Stimulated activated CD4-positive, alpha-beta T cell treated with anti-CD3 and anti-CD28 coated beads, Interleukin-12 subunit alpha, Interleukin-12 subunit beta, amount 100 ng/mL, for 4 hours (primary cell): Measurements from ENCODE around the gene KCNMA1.

Experiments
- DNase-seq: peaks from one replicate; pipeline ENCODE4 v3.0.0-alpha.2; 2020

The KCNMA1 gene

DNA sequence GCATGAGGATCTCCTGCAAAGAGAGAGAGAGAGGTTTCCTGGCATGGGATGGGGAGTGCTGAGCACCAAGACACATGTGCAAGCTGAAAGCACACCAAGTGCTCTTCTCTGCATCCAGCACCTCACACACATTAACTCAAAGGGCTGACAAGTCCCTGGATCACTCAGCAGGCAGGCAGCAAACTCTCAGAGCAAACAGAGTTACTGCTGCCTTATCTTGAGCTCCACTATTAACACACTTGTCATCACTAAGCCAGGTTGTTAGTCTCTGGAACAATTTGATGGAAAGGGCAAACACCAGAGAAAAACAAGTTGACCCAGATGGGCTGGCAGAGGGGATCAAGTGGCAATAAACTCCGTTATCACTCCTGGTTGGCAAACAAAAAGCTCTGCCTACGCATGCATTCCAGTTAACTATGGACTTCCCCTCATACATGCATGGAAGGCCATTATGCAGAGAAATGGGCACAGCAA is 349.9 kb downstream of the KCNMA1 start:
- no peak for DNase-seq

DNA sequence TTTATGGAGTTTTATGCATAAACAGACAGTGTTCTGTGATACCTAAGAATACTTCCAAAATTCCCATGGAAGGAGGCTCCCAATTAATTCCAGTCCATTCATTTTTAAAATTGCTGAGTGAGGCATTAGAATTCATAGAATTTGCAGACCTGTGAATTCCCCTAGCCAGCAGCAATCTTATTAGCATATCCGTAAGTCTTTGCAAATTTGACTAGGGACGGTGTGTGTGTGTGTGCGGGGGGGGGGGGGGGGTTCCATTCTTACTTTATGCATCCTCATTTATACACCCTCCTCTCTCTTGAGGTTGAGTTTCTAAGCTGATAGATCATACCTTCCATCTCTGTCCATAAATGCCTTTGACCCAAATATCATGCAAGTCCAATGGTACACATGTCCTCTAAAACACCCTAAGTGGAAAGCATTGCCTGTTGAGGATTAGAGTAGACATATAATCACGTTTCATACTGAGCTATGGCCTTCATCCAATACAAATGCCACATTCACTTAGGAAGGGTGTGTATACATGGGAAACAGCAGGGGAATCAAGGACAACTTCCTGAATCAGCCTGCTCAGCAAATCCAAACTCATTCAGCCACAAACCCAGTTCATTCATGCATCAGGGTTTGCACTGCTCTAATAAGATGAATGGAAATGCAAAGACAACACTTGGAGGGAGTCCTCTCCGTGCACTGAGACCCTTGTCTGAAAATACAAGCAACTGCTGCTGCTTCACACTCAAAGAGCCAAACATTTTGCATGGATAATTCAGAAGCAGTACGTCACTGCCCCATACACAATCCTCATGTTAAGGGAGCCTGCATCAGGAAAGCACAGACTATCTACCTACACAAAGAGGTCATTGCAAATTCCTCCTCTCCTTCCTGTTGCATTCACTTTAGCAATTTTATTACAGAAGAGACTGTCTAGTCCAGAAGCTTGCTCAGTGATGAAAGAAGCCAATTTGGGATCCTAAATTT is 350.8 kb downstream of the KCNMA1 start:
- no peak for DNase-seq

DNA sequence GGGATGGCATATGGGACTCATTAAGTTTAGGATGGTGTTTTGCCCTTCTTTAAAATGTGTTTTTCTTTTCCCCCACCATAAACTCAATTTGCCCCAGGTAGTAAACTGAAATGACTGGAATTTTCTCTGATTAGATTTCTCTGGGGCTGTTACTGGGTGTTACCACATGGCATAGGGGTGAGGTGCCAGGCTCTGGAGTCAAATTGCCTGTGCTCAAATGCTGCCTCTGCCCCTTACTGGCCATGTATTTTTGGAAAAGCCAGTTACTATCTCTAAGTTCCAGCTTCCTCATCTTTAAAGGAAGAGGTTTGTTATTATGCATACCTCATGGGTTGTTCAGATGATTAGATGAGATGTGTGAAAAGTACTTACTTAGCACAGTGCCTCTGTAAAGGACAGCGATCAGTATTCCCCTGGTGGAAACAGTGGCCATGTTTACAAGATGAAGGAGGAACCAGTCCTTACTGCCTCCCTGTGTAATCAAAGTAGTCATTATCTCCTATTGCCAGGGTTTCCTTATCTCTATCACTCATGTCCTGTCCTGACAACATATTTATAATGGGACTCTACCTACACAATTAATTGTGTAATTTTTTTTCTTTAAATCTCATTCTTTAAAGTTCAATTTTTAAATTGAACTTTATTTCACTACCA is 352.0 kb downstream of the KCNMA1 start:
- DNase-seq: no peak

DNA sequence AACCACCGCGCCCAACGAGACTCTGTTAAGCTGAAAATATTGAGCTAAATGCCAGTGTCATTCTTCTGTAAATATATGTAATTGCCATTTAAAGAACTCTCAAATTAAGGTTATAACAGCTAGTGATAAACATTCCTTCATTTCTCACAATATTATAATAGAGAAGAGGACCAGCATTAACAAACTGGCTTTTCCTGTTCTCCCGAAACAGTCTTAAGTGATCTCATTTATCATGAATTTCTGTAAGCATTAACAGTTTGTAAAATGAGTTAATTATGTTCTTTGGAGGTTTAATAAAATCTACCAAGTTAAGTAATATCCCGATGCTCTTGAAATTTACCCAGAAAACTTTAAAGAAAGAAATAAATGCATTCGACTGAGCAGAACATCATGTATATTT is 352.8 kb downstream of the KCNMA1 start:
- DNase-seq: no peak

DNA sequence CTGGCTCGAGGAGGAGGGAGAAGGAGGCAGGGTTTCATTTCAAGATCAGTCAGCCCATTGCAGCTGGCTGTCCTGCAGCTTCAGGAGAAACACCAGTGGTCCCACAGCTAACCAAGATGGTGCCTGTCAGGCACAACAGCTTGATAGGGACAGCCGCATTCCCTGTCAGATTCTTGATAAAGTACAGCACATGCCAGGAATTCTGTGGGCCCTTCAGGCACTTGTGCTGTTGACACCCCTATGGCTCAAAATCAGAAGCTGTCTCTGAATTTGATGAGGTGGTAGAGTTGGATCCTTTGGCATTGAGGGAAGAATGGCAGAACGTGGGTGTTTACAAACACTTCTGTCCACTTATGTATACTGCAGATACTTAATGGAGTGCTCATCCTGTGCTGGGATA is 354.3 kb downstream of the KCNMA1 start:
- no peak for DNase-seq

DNA sequence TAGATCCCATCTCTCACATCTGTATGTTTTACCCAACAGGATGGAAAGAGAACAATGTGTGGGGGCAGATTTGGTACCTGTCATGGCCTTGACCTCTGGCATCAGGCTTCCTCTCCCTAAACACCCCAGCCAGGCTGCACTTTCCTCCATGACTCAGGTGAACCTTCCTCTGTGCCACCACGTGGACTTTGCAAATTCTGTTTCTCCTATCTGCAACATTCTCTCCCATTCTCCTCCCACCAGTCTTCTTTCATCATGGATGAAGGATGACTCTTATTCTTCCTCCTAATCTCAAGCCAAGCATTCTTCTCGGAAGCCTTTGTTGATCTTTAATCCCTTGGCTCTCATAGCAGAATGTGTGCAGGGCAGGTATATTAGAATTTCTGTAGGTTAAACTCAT is 355.4 kb downstream of the KCNMA1 start:
- DNase-seq: no peak

DNA sequence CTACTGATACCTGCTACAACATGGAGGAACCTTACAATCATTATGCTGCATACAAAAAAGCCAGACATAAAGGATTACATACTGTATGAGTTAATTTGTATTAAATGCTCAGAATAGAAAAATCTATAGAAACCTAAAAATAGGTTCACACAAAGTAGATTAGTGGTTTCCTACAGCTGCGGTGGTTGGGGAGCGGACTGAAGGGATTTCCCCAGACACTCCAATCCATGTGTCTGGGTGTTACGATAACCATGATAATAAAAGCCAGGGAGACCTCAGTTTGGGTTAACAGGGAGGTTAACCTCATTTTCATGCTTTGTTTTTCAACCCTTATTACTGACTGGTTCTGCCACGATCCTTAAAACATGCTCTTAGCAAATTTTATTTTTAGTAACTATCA is 355.9 kb downstream of the KCNMA1 start:
- DNase-seq: no peak

DNA sequence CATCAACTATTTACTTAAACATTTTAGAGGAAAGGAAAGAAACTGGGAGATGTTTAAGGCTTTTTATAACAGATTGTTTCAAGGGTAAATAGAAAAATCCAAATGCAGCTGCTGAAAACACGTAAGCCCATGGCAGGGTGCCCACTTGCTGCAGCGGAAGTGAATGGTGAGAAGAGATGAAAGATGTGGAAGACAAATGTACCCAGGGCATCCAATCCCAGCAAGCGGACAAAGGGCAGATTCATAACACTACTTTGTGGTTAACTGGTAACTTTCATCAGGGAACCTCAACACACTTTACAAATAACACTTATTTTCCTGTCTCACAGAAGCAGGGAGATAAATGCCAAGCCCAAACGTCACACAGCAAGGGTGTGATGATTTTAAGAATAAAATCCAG is 358.4 kb downstream of the KCNMA1 start:
- no peak for DNase-seq

DNA sequence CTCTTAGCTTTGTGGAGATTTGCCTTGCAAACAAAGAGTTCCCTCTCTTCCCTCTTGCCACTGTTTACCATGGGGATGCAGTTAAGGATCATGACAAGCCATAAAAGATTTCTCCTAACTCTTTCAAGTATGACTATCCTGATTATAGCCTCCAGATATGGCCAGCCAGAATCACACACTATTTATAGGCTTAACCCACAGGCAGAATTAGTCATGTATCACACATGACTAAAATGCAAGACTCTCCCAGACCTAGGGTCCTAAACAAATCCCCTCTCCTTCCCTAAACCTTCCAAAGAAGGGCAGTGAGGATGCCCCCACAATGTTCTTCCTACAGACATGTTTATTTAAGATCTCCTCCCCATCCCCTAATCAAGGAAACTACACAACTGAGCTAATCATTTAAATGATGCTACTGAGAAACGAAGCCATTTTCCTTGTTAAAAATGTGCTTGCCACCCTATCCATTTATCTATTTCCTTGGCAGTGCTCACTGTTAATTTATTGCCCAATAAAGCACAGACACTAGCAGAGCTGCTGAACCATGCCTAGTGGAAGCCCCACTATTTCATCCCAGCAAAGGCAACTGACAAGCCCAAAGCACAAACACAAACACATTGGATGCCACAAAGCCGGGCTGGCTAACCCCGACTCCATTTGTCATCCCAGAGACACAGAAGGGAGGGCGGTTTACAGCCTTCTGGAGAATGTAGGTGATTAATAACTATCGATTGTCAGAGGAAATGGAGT is 363.4 kb downstream of the KCNMA1 start:
- no peak for DNase-seq

DNA sequence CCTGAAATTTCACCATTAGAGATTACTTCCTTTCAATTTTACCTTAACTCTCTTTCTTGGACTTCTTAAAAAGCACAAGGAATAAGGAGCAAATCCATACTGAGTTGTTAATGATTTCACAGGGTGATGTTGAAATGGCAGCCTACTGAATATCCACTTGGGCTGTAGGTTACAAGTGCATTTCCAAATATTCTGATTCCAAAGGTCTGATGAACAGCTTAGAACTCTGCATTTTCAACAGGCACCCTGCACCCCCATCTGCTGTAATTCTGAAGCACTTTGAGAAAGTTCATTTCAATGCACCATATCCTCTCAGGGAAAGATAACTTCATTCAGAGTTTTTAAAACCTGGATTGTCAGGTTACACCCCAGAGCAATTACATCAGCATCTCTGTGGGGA is 368.4 kb downstream of the KCNMA1 start:
- DNase-seq: no peak

DNA sequence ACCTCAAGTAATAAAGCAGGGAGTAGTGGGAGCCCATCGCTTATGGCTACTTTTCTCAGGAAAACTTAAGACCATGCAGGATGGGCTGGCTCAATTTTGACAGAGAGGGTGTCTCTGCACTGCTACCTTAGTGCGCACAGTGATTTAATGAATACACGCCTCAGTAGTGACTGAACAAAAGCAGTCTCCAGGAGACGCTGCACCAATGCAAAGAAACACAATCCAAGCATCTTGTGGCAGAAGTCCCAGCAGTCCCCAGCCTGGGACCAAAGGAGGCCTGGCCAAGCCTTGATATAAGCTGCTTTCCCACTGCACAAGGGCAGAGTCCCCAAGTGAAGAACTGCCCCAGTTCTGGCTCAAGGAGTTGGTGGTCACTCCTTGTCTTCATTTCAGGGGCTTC is 368.9 kb downstream of the KCNMA1 start:
- no peak for DNase-seq

DNA sequence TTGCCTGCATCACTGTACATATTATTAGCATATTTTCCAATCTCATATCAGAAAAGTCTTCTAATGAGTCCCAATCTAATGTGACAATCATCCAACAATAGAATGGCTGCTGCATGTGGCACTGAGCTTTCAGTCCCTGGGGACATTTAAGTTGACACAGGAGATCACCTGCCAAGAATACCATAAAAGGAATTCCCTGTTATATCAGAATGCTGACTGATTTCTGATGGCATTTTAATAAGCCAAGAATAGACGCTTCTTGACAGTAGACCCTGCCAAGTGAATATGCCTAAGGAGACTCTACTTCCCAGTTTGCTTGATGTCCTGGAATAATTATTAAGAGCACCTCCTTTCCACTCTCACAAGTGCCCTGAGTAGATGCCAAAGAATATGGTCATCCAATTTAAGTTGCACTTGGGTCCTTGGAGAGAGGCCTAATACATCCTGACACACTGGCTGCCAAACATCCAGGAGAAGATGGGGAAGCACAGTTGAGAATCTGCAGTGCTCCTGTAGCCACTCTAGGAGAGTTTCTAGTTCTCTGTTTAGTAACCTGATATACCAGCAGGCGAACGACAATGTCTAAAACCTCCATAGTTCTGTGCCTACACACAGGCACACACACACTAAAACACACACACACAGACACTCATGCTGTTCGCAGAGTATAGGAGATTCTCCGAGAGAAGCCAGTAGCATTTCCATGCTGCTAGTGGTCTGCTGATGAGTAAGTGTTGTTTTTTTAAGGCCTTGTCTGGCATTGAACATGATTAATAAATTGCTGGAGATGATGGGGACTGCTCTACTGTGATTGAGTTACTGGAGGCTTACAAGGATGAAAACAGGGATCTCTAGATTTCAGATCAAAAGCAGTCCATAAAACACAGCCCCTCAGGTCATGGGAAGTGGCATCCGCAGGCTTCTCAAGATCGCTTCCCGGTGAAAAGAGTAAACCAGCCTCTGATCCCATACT is 369.6 kb downstream of the KCNMA1 start:
- DNase-seq: no peak

DNA sequence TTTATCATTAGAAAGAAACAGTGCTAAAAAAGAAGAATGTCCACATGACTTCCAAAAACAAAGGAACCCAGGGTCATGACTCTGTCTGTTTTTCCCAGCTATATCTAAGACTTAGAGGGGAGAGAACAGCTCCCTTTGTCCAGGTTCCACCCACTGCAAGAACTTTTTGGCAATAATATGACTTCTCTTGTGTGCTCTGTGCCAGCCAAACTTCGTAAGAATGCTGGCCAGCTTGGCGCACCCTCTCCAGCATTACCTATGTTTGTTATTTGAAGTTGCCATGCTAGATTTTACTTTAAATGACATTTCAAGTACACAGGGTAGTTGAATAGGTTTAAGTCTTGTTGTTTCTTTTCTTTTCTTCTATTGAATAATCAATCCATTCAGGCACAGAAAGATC is 371.4 kb downstream of the KCNMA1 start:
- no peak for DNase-seq

DNA sequence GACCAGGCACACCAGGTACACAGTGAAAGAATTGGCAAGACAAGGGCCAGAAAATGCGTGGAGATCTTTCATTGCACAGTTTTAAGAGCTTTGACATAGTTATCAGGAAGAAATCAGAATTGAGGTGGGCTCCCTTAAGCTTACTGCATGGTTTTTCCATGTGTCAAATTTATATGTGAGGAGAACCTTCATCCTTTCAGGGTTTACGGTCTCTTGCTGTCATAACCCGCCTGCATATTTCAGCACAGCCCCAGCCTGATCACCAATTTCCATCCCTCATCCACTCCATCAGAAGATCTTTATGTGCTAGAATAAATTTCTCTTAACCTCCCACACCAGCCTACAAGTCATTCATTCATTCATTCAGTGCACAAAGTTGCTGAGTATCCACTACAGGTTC is 373.1 kb downstream of the KCNMA1 start:
- no peak for DNase-seq

DNA sequence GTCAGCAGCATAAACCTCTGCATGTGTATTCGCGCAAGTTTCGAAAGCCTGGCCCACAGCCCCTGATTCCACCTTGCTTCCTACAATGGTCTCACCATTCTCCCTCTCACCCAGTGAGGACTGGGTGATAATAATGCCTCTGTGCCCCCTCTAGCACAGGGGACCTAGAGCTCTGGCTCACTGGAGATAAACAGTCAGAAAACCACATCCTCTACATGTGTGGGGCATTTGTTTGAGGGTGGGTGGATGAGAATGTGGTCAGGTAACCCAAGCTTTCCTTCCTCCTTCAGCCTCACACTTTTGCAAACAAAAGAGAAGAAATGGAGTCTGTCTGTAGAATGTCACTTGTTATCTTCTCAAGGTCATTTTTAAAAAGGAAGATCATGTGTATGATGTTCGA is 373.5 kb downstream of the KCNMA1 start:
- no peak for DNase-seq

DNA sequence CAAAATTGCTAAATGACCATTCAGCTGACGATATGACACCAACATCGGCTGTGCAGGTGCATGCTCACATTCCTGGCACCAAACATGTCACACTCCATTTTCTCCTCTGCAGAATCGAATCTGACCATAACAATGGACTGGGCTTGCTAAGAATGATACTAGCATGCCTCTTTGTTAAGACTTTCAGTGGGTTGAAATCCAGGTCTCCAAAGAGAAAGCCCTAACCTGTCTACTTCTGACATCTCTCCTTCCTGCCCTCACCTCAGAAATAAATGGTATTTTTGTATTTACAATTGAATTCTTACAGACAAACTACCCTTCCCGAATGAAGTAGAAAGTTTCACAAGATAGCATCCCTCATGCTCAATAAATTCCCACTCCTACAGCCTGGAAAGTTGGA is 373.9 kb downstream of the KCNMA1 start:
- no peak for DNase-seq

DNA sequence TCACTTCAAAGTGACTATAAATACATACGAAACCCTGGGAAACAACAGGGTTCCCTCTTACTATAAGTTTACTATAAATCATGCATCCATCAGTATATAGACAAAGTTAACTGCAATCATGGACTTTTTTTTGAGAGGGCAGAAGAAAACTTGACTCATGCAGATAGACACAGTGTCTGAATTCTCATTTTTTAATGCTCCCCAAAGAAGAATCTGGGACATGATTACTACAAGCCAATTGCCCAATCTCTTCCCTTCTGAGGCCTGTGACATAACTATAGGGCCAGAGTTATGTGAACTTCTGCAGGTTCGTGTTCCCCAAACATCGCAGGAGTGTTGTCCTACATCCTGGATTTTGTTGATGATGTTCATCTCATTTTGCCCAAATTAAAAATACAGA is 376.5 kb downstream of the KCNMA1 start:
- DNase-seq: no peak

DNA sequence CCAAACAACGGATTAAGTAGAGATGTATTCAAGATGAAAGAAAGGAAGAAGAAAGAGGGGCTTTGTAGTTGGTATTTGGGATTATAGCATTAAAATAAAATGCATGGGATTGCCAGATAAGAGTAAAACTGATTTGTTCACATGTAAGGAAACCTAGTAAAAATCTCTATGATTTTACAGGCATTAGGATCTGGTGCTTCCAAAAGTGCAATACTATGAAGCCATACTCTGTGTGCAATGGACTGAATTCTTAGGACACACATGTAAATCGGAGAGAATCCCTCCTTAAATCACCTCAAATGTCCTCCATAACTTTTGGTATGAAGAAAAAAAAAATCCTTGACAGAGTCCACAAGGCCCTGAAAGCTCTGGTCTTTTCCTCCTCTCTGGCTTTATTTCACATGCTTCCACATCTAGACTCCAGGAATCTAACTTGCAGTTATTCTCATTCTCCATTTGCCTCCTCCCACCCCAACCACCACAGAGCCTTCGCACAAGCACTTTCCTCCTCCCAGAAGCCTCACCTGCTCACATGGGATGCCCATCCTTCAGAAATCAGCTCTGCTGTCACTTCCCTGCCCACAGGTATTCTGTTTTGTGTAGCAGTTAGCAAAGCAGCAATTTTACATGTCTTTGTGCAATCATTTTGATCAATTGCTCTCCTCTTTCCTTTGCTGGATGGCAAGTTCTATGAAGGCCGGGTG is 378.3 kb downstream of the KCNMA1 start:
- DNase-seq: no peak

DNA sequence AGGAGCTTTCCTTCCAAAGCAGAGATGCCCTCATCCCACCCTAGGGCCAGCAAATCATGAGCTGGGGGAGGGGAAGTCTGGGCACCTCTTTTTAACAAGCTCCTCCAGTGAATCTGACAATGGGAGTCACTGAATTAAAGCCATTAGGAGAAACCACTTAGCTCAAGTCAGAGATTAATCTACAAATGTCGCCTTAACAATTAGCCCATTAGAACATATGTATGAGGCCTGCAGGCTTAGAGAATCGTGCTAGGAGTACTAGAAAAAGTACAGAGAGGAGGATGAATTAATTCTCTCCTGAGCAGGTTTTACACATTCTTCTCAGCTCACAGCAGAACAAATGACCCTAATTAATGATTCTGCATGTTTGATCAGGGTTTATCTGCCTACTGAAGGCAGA is 381.3 kb downstream of the KCNMA1 start:
- DNase-seq: no peak

DNA sequence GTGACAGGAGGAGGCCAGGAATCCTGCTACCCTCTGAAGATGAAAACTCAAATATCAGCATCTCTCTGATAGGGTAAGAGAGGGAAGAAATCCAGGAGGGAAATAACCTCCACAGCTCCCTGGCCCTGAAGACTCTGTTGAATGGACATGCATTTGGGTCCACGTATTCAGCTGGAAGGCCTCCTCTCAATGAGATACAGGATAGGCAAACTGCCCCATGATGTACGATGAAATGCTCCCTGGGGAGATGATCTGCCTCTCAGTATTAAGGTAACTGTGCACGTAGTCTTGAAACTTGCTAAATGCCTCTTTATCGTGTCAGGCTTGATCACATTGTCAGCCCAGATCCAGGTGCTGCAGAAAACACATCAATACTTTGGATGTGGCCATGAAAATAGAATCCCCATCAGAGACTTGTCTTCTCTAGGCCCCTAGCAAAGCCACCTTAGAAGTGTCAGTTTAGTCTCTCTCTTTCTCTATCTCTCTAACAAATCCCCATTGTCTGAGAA is 384.0 kb downstream of the KCNMA1 start:
- no peak for DNase-seq

DNA sequence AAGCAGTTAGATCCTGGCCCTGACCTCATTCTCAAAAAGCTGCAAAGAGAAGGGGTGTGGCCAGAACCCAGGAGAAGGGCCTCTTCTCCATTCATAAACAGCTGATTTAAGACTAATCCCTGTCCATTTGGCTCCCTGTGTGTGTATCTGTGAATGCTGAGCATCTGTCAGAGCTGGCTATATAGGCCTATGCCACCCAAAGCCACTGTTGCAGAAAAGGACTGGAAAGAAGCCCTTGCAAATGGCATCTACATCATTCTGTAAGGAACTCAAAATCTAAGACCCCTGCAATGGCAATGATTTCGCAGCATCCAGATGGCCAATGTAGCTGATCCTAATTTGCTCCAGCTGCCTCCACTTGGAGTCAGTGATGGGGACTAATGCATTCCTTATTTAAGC is 384.5 kb downstream of the KCNMA1 start:
- no peak for DNase-seq
